ENCODE data around the gene TMEM156.
"Not testable (repeated sequence)": the region's sequence is repeated elsewhere in the genome, so short reads cannot be mapped to it uniquely, and the experiment has no call there.

TMEM156 gene

DNA sequence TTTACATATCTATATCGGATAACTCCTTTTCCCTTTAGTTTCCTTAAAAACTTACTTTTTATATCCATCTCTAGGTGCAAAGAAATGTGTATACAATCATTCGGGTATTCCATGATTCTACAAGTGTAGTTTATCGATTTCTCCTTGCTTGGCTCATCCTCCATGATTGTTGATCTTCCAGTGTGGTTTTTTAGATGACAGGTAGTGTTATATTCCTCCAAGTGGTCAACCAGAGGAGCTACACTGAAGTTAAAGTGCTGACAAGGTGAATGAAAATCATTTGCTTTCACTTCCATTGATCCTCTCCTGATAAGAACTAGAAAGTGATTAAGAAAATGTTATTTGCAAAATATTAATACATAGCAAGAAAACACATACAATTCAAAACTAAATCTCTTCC is 38.5 kb downstream of the TMEM156 start:
- DNase-seq (ENCODE audit: low spot score), result no peak

DNA sequence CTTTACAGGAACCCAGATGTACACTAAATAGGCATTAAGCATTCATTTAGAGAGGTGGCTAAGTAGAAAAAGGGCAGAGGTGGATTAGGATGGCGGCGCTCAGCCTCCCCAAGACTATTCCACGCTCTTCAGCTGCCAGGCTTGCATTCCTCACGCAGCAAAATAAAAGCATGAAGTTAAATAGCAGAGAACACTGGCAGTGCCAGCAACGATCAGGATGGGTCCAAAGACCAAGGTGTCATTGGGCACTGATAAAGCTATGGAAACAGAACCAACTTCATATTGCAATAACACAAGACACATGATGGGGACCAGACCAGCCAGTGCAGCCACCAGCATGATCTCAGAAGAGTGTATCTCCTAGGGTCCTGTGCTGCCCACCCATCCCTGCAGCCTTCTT is 42.0 kb downstream of the TMEM156 start:
- no peak for DNase-seq (ENCODE audit: low spot score)

GRCh38 chr4:38989487-38989886 is 42.7 kb downstream of the TMEM156 start:
- DNase-seq (ENCODE audit: low spot score), result no peak

GRCh38 chr4:38988353-38988752 is 43.9 kb downstream of the TMEM156 start:
- DNase-seq (ENCODE audit: low spot score), result not testable (repeated sequence)

- DNase-seq (ENCODE audit: low spot score), result no peak
Observed at GRCh38 chr4:38987491-38987890, 44.7 kb downstream of the TMEM156 start.

DNA sequence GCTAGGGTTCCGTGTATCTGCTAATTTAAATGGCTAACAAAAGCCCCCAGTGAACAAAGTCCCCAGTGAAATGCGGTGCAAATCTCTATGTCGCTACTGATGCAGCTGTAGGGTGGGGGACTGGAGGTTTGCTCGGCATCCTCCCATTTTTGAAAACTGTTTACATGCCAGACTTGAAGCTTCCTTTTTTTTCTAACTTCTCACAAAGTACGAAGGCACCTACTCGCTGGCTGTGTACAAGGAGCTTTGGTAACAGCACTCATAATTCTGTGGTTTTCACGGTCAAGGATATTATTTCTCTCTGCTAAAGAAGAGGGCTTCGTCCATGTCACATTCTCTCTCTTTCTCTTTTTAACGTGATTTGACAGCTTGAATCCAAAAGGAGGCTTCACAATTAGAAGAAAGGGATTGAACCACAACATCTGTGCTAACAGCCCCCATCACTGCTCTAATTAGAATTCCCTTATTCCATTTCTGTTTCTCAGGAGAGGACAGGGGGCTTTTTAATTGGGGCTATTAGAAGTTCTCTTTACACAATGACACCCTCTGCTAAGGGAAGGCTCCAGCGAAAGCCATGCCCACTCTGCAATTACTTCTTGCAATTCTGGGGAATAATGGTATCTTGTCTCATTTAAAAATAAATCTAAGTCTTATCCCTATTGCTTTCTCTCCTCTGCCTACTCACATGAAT is 46.7 kb downstream of the TMEM156 start:
- no peak for DNase-seq (ENCODE audit: low spot score)

DNA sequence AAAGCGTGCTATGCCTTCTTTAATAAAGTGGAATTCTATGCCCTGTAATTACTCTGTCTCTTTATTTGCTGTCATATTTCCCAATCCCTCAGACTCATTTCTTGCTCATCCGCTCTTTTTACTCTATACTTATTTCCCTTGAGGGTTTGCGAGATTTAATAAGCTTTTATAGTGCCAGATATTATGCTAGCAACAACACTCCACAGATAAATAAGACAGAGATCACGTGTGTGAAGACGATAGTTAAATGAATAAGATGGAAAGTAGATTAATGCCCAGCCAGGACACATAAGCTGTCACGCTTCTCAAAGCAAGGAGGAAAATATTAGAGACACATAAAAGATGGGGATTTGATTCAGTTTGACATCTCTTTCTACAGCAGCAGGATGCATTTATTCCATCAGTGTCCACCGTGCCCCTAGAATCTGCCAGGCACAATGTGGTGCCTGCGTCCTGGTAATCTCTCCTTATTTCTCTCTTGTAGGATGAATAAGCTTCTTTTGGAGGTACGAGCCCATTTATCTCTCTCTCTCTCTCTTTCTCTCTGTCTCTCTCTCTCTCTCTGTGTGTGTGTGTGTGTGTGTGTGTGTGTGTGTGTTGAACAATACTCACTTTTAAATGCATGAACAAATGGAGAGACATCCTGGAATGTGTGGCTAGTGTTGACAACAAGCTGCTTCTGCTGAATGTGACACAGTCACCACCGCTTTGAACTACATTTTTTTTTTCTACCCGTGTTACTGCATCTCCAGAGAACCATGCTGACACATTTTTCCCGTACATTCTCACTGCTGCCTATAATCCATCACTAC is 48.2 kb downstream of the TMEM156 start:
- no peak for DNase-seq (ENCODE audit: low spot score)

DNA sequence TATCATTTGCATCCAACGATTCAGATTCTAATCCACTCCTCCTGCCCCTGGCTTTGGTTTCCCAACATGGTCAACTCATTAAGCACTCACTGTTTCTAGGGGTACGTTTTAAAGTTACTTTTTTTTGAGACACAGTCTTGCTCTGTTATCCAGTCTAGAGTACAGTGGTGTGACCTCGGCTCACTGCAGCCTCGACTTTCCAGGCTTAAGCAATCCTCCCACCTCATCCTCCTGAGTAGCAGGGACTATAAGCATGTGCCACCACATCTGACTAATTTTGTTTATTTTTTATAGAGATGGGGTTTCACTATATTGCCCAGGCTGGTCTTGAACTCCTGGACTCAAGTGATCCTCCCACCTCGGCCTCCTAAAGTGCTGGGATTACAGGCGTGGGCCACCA is 48.9 kb downstream of the TMEM156 start:
- DNase-seq (ENCODE audit: low spot score), result no peak

DNA sequence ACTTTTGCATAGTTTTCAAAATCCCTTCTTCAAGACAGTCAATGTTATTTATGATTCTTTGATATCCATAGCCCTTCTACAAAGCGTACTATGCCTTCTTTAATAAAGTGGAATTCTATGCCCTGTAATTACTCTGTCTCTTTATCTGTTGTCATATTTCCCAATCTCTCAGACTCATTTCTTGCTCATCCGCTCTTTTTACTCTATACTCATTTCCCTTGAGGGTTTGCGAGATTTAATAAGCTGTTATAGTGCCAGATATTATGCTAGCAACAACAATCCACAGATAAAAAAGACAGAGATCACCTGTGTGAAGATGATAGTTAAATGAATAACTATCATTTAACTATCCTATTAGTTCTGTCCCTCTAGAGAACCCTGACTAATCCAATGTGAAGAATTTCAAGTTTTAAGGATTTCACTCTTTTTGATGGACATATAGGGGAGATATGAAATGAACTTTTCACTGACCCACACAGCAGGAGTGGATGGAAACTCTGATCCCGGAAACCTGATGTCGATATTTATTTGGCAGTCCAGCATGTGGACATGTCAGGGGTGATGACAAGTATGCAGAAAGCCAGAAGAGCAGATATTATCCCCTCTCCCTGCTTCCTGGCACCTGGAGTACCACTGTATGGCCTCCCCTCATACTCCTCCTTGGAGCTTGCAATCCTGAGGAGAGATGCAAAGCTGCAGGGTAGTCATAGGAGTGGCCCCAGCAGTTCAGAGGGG is 49.7 kb downstream of the TMEM156 start:
- DNase-seq (ENCODE audit: low spot score), result no peak

DNA sequence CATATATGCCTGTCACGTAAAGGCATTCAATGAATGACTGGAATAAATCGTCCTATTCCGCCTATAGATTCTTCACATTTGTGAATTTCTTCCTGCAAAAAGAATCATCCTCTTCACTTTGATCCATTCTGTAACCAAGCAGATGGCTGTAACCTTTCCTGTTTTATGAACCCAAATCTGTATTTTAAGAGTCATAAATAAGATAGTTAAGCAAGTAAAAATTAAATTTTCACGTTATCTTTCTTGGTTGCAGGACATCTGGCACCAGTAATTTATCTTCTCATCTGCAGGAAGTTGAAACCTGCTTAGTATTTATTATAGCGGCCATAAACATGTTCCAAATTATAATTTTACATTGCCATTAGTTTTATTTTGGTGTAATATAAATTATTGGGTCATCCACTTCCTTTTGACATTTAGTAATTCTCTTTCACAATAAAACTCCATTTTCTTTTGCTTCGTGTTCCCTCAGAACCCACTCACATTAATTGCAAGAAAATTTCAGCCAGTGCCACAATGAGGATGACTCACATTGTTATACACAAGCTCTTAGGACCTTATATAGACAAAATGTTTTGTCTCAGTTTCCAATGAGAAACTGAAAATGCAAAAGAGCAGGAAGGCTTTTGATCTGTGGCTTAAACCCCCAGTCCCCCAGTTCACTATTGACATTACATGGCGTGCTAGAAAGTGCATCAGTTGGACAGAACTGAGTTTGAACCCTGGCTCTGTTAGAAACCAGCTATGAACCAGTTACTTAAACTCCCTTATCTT is 51.1 kb downstream of the TMEM156 start:
- DNase-seq (ENCODE audit: low spot score), result peak; percentile 43

GRCh38 chr4:38979511-38980230 is 52.5 kb downstream of the TMEM156 start:
- no peak for DNase-seq (ENCODE audit: low spot score)

DNA sequence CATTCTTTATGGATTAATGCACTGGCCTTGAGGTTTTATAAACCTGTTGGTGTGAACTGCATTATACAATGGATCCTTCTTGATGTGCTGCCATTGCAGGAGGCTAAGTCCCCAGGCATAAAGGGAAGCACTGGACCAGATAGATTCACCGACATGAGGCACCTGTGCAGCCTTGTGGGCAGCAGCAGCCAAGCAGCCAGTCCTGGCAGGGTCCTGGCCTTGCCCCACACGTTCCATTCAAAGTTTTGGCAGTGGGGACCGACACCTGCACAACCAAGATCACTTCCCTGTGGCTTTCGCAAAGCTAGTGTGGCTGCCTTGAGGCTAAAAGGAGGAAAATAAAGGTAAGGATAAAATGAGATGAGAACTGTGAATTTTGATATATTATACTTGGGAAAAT is 53.1 kb downstream of the TMEM156 start:
- no peak for DNase-seq (ENCODE audit: low spot score)

GRCh38 chr4:38976308-38976707 is 55.9 kb downstream of the TMEM156 start:
- no peak for DNase-seq (ENCODE audit: low spot score)

- no peak for DNase-seq (ENCODE audit: low spot score)
Observed at GRCh38 chr4:38968668-38969067, 63.5 kb downstream of the TMEM156 start.

DNA sequence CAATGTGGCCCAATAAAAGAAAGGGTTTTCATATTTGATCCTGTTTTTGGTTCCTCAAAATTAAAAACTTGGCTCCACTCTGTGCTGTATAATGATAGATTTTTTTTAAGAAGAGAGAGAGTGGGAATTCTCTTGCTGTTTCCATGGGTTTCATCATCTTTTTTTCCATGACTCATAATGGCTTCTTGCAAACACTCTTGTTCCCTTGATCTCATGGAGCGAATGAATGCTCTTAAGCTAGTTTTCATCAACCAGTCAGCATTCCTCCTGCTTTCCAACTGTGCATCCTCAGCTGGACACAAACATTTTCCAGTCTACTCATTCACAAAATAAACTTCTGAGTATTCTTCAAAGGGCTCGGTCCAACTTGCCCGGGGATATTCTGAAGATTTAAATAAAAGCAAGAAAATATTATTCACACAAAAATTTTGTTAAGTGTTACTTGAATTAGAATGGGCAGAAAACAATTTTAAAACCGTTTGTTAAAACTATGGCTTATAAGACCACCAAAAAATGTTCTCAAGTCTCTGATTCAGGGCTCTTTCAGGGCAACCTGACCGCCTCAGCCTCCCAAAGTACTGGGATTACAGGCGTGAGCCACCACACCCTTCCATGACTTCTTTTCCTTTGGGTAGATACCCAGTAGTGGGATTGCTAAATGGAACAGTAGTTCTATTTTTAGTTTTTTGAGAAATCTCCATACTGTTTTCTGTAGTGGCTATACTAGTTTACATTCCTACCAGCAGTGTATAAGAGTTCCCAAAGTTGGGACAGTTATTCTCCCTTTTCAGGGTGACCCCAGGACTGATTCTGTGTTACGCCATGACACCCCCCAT is 64.7 kb downstream of the TMEM156 start:
- no peak for DNase-seq (ENCODE audit: low spot score)

- DNase-seq (ENCODE audit: low spot score), result no peak
Observed at GRCh38 chr4:38965866-38966265, 66.3 kb downstream of the TMEM156 start.

- DNase-seq (ENCODE audit: low spot score), result no peak
Observed at GRCh38 chr4:38964942-38965775, 67.0 kb downstream of the TMEM156 start.

DNA sequence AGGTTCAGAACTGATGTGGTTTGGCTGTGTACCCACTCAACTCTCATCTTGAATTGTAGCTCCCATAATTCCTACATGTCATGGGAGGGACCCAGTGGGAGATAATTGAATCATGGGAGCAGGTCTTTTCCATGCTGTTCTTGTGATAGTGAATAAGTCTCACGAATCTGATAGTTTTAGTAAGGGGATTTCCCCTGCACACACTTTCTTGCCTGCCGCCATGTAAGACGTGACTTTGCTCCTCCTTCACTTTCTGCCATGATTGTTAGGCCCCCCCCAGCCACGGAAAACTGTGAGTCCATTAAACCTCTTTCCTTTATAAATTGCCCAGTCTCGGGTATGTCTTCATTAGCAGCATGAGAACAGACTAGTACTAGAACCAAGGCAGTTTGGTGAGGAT is 73.0 kb downstream of the TMEM156 start:
- DNase-seq (ENCODE audit: low spot score), result not testable (repeated sequence)

DNA sequence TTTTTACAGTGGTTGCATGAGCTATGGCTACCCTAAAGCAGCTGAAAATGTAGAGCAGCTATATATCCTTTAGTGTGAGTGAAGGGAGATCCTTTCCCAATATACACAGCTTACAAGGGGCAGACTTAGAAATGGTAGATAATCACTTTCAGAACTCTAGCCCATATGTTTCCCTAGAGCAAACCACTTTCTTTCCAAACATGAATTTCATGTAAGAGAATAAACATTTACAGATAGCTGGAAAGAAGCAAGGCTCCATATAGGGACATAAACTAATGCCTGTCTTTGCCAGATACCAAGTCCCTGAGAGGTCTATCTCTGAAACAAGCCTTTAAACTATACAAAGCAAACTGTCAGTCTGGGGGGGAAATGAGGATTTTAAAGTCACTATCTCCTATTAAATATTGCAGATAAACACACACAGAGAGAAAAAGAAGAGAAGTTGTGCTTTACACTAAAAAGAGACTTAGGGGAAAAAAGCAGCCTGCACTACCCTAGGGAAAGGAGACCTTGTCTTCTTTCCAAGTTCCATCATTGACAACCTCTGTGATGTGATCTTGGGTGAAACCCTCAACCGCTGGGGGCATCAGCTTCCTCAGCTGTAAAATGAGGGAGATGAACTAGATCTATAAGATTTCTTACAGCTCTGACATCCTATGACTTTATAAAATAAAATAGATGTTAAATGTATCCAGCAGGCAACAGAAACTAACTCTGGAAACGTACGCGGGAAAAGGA is 73.6 kb downstream of the TMEM156 start:
- DNase-seq (ENCODE audit: low spot score), result no peak

Data from kidney capillary endothelial cell (primary cell).